NCI-H2227 (cell line): ENCODE data around the gene NANS.

Experiments
- DNase-seq: peaks from one replicate; lab custom pipeline; 2025; ENCODE audit not compliant: unreplicated experiment; lab: John Stamatoyannopoulos, UW

NANS gene

DNA sequence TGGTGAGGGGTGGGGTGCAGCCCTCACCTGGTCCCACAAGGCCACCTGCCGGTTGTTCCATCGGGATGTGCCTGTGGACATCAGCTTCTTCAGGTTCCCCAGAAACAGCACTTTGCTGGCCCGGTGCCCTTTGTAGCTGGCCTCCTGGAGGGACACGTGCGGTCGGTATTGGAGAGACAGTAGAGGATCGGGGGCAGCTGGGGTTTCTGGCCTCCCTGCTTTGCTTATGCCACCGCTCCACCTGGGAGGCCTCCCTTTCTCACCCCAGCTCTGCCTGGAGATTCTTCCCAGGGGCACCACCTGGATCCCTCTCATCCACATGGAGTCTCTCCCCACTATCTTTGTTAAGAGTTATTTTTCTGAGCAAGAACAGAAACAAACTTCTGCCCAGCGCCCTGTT is 75.6 kb downstream of the NANS start:
- DNase-seq, result no peak
